Measurements from ENCODE around the gene BABAM1. TPM values are rescaled to one million over a fixed set of nuclear protein-coding genes. Genes with fewer than 3 reads are reported as not detected.

Gene BABAM1
- total RNA-seq, 1 experiment from 2014 or later = 79.5 TPM

DNA sequence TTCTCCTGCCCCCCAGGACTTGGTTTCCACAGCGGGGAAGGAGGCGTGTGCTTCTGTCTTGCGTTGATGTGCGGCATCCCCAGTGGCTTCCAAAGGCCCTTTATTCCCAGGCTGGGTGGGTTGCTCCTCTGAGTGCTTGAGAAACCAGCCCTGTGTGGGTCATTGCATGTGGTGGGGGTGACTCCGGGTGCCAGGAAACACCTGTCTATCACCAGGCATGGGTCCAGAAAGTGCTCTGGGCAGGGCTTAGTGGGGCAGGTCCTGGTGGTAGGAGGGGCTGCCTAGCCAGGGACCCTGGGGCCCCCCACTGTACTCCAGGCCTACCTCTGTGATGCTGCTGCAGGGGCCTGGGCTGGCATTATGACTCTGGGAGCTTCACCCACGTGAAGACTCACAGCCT, 51.7 kb downstream of the BABAM1 start:
- no peaks in the 10 kb centered on the region; the same call in 1 of the 2 replicates for H3K36me3 ChIP-seq (ENCODE audit: control insufficient read depth, insufficient read depth, low read length)
- ATAC-seq (no peak), DNase-seq (ENCODE audit: low read depth, low spot score) (no peak)
- H3K27ac ChIP-seq (ENCODE audit: low read length) = no peak overlapping the region
- TF ChIP-seq TCF7L2 (IDR thresholded peaks at IDR 0.05; ENCODE audit: low read depth, low read length) (no peak), POLR2AphosphoS5 (IDR thresholded peaks at IDR 0.05; ENCODE audit: low read depth, low read length) (no peak), SIN3A (IDR thresholded peaks at IDR 0.05; ENCODE audit: borderline replicate concordance, insufficient read depth, low read depth, low read length) (no peak)
- TF ChIP-seq, protein P1, sequence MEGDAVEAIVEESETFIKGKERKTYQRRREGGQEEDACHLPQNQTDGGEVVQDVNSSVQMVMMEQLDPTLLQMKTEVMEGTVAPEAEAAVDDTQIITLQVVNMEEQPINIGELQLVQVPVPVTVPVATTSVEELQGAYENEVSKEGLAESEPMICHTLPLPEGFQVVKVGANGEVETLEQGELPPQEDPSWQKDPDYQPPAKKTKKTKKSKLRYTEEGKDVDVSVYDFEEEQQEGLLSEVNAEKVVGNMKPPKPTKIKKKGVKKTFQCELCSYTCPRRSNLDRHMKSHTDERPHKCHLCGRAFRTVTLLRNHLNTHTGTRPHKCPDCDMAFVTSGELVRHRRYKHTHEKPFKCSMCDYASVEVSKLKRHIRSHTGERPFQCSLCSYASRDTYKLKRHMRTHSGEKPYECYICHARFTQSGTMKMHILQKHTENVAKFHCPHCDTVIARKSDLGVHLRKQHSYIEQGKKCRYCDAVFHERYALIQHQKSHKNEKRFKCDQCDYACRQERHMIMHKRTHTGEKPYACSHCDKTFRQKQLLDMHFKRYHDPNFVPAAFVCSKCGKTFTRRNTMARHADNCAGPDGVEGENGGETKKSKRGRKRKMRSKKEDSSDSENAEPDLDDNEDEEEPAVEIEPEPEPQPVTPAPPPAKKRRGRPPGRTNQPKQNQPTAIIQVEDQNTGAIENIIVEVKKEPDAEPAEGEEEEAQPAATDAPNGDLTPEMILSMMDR (IDR thresholded peaks at IDR 0.05) = no peak
- TF ChIP-seq, protein P2, sequence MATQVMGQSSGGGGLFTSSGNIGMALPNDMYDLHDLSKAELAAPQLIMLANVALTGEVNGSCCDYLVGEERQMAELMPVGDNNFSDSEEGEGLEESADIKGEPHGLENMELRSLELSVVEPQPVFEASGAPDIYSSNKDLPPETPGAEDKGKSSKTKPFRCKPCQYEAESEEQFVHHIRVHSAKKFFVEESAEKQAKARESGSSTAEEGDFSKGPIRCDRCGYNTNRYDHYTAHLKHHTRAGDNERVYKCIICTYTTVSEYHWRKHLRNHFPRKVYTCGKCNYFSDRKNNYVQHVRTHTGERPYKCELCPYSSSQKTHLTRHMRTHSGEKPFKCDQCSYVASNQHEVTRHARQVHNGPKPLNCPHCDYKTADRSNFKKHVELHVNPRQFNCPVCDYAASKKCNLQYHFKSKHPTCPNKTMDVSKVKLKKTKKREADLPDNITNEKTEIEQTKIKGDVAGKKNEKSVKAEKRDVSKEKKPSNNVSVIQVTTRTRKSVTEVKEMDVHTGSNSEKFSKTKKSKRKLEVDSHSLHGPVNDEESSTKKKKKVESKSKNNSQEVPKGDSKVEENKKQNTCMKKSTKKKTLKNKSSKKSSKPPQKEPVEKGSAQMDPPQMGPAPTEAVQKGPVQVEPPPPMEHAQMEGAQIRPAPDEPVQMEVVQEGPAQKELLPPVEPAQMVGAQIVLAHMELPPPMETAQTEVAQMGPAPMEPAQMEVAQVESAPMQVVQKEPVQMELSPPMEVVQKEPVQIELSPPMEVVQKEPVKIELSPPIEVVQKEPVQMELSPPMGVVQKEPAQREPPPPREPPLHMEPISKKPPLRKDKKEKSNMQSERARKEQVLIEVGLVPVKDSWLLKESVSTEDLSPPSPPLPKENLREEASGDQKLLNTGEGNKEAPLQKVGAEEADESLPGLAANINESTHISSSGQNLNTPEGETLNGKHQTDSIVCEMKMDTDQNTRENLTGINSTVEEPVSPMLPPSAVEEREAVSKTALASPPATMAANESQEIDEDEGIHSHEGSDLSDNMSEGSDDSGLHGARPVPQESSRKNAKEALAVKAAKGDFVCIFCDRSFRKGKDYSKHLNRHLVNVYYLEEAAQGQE (IDR thresholded peaks at IDR 0.05; ENCODE audit: insufficient read depth in 1 of 2, low read depth in 2 of 2, low read length in 1 of 2) = no peak
- in situ Hi-C loops (cut with HindIII; ENCODE audit: low pct_unique_long_range_greater_than_20kb, low sequenced_read_pairs) = no loop called here
- no peaks in the 10 kb centered on the region for H3K4me1 ChIP-seq (ENCODE audit: control insufficient read depth, insufficient read depth, low read length)
- H3K9me3 ChIP-seq (ENCODE audit: control insufficient read depth, insufficient read depth, low read depth, low read length) = no peaks in the 10 kb centered on the region
- ChIA-PET POLR2A (no interaction called here), CTCF (no interaction called here)
- no TSS peak for BruUV-seq (replicated peaks)
- intact Hi-C loops (cut with micrococcal nuclease; ENCODE audit: unreplicated experiment) = no loop called here
- H3K4me3 ChIP-seq (ENCODE audit: low read depth in 2 of 2, low read length in 2 of 2) = no peak overlapping the region
- H3K27me3 ChIP-seq (ENCODE audit: control insufficient read depth, insufficient read depth, low read length) = no peaks in the 10 kb centered on the region

DNA sequence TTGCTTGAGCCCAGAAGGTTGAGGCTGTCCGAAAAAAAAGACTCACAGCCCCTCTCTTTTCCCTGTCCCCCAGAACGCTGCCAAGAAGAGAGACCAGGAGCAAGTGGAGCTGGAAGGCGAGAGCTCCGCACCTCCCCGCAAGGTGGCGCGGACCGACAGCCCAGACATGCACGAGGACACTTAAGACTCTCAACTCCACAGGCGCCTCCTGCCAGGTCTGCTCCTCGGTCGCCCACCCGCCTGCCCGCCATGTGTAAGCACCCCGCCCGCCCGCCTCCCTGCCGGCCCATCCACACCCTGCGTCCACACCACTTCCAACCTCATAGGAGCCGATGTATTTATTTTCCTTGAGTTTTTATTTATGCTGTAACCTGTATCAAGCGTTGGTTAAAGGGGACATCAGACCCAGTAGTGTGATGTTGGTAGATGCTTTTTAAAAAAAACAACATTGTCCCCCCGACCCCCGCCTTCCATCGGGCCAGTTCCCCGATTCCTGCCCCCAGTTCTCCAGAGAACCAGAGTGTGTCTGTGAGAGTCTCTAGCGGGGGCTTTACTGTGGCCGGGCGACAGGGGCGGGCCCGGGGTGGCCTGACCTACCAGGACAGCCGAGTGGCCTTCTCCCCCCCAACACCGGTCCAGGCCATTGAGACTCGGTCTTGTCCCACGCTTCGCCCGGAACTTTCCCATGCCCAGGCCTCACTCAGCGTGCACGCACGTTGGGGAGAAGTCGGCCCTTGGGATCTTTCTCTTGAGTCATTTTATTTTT, 52.4 kb downstream of the BABAM1 start:
- Histone ChIP-seq H3K4me3 (ENCODE audit: low read depth in 2 of 2, low read length in 2 of 2) (no peak overlapping the region), H3K27ac (ENCODE audit: low read length) (no peak overlapping the region), H3K27me3 (ENCODE audit: control insufficient read depth, insufficient read depth, low read length) (no peaks in the 10 kb centered on the region), H3K9me3 (ENCODE audit: control insufficient read depth, insufficient read depth, low read depth, low read length) (no peaks in the 10 kb centered on the region), H3K4me1 (ENCODE audit: control insufficient read depth, insufficient read depth, low read length) (no peaks in the 10 kb centered on the region), H3K36me3 (ENCODE audit: control insufficient read depth, insufficient read depth, low read length) (no peaks in the 10 kb centered on the region; the same call in 1 of the 2 replicates)
- intact Hi-C loops (cut with micrococcal nuclease; ENCODE audit: unreplicated experiment) (no loop called here), in situ Hi-C loops (cut with HindIII; ENCODE audit: low pct_unique_long_range_greater_than_20kb, low sequenced_read_pairs) (no loop called here)
- TF ChIP-seq, protein P1 (IDR thresholded peaks at IDR 0.05) = no peak
- no peak for TF ChIP-seq TCF7L2 (IDR thresholded peaks at IDR 0.05; ENCODE audit: low read depth, low read length)
- no peak for TF ChIP-seq POLR2AphosphoS5 (IDR thresholded peaks at IDR 0.05; ENCODE audit: low read depth, low read length)
- TF ChIP-seq, protein P2 (IDR thresholded peaks at IDR 0.05; ENCODE audit: insufficient read depth in 1 of 2, low read depth in 2 of 2, low read length in 1 of 2) = no peak
- TF ChIP-seq SIN3A (IDR thresholded peaks at IDR 0.05; ENCODE audit: borderline replicate concordance, insufficient read depth, low read depth, low read length) = no peak
- CTCF ChIA-PET = no interaction called here
- POLR2A ChIA-PET = no interaction called here
- DNase-seq (ENCODE audit: low read depth, low spot score) = no peak
- ATAC-seq = no peak
- no TSS peak for BruUV-seq (replicated peaks)
